ENCODE data around the gene ABAT.
"Not testable (repeated sequence)": the region's sequence is repeated elsewhere in the genome, so short reads cannot be mapped to it uniquely, and the experiment has no call there.

Gene ABAT

GRCh38 chr16:8795091-8795490 is 120.7 kb downstream of the ABAT start:
- no peak for DNase-seq

DNA sequence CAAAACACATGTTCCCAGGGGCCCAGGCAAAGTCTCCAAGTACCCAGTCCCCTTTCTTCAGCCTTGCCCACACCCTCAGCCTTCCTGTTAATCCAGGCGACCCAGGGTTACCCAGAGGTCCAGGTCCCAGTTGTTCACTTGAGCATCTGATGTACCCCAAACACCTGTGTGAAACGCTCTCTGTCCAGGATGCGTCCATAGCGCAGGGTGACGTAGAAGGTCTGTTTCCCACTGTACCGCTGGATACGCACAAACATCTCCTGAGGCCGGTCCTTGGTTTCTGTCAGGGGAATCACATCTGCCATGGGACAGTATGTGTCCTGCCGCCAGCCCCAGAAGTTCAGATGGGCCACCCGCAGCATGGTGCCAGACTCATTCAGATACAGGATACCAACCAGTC is 121.4 kb downstream of the ABAT start:
- no peak for DNase-seq

- no peak for DNase-seq
Measured at GRCh38 chr16:8796469-8797363, 122.3 kb downstream of the ABAT start.

DNA sequence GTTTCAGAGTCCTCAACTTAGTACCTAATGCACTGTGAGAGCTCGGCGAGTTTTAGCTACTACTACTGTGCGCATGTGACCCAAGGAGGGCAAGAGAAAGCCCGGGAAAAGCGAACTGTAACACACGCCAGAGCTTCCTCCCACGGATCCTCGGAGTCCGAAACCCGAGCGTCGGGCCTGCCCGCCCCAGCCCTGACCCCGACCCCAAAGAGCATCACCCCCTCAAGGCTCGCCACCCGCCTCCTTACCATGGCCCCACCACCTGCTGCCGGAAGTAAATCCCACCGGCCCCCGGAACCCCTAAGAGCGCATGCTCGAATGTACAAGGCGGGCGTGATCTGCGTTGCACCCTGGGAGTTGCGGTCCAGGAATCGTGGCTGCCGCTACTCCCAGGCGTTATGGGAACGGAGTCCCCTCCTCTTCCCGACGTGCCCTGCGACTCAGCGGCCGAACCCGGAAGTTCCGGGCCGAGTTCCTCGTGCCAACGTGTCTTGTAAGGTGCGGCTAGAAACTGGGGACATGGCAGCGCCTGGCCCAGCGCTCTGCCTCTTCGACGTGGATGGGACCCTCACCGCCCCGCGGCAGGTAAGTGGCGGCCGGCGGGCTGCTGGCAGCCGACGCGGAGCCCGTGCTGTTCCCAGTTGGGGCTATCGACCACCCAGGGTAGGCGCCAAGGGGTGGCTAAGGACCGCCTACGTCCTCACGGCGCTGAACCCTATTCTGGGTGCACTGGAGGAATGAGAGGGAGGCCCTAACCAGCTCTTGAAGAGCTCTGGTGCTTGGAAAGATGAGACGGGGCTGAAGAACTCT is 123.2 kb downstream of the ABAT start, which contains the start of the genes PMM2 and TMEM186:
Gene PMM2 (plus strand): TSS at position 476 of the 810 bp plus-strand sequence. CDS start 44 bp downstream, at position 520.
Gene TMEM186 (minus strand): TSS at position 276 of the 810 bp plus-strand sequence. CDS start 25 bp downstream, at position 251.
- DNase-seq, result peak; percentile 56 to 89

DNA sequence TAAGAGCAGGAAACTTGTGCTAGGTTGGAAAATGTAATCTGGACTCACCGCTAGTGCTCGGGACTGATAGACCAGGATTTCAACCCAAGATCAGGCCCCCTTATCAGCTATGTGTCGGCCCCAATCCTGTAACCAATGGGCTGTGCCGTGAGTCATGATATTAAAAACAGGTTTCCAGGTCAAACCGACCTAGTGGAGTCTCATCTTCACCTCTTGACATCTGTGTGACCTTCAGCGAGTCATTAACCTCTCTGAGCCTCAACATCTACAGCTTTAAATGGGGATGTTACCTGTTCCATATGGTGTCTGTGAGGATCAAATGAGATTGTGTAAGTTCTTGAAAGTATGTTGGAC is 123.7 kb downstream of the ABAT start:
- no peak for DNase-seq

DNA sequence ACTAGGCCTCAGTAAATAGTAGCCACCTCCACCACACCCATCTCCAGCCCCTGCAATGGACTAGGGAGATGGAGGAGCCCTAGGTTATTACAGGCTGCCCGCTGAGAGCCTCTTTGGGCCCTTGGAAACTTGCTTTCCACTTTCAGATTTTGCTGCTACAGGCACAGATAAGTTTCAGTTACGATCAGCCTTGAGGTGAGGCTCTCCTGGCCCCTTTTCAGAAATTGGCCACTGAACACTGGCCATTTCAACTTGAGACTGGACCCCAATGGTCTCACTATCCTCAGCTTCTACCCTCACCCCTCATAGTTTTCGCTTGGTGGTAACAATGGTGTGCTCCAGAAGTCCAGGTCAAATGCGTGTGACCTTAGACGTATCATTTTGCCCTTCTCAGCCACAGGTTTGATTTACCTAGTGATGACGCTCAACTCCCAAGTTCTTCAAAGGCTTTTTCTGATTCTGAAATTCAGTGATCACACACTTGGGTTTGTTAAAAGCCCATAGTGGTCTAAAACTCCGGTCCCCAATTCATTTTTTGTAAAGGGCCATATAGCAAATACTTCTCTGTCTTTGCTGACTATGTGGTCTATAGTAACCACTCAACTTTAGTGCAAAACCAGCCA is 124.2 kb downstream of the ABAT start:
- DNase-seq, result no peak

GRCh38 chr16:8801701-8802100 is 127.3 kb downstream of the ABAT start:
- DNase-seq, result no peak

GRCh38 chr16:8803733-8804132 is 129.3 kb downstream of the ABAT start:
- not testable (repeated sequence) for DNase-seq

DNA sequence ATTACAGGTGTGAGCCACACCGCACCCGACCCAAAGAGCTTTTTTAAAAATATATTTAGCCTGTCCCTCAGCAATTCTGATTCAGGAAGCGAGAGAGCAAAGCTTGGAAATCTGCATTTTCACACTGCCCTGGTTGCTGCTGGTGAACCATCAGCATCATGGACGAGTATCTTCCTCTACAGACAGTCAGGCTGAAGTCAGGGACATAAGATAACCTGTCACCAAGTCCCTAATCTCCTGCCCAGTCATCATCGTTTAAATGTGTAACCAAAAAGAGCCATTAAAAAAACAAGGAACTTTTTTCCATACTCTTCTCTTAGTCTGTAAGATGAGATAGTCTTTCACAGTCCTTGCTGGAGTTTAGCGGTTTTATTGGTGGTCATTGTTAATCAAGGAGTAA is 129.9 kb downstream of the ABAT start:
- no peak for DNase-seq

DNA sequence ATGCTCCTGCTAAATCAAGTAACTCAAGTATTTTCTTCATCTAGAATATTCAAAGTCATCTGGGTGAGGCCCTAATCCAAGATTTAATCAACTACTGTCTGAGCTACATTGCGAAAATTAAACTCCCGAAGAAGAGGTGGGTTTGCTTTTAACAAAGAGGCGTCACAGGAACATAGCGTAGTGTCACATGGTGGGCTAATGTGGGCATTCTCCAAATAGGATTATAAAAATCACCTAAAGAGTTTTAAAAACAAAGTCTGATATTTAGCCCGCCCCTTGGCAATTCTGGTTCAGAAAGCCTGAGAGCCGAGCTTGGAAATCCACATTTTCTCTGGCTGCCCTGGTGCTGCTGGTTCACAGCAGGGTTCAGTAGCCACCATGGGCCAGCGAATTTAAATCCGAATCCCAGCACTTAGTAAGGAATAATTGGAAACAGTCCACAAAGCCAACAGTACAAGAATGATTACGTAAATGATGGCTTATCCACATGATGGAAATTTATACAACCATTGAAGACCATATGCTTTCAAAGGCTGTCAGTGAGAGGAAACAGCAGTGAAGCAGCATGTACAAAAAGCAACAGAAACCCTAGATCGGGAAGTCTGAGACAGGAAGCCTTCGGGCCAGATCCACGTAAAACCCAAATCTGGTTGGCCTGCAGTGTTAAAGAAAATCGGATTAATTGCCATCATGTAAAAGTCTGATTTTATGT is 132.0 kb downstream of the ABAT start:
- DNase-seq, result no peak

GRCh38 chr16:8807189-8807588 is 132.8 kb downstream of the ABAT start:
- DNase-seq, result no peak

DNA sequence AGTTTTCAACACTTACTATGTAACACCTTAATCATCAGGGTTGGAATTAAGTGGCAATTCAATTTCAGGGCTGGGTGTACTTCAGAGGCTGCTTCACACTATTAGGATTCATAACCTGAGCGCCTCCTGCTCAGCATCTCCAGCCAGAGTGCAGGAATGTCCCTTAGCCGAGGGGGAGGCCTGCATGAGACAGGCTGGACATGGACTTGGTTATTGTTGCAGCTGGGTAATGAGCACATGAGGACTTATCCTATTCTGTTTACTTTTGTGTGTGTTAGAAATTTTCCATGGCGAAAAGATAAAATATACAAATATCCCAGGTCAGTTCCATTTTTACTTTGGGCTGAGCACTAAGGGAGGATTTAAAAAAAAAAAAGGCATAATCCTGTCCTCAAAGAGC is 133.6 kb downstream of the ABAT start:
- DNase-seq, result no peak

DNA sequence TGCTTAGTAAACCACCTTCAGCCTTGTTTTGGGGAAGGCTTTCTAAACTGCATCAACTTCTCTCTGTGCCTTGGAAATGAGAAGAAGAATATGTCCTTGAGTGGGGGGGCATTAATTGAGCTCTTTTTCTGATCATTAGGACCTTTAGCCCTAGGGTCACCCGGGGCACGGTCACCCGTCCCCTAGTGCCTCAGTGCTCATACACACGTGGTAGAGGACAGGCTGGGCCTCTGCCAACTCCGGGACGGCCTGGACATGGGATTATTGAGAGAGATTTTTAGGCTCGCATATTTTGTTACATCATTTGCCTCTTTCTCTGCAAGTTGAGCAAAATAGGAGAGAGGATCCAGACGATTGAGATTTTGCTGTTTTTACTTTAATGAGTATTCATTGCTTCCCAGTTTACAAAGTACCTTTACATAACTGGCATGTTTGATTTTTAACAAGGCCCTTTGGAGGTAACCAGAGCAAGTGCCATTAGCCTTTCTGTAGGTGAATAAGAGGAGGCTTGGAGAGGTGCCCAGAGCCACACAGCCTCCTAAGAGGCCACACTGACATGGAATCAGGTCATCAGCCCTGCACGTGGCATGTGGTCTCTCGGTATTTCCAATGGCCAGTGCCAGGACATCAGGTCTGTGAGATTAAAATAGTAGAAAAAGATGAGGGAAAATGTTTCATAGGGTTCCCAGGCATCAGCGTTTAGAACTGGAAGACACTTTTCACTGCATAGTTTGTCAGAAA is 134.4 kb downstream of the ABAT start:
- DNase-seq, result no peak

- DNase-seq, result no peak
Measured at GRCh38 chr16:8812162-8812843, 137.9 kb downstream of the ABAT start.

GRCh38 chr16:8814095-8814806 is 139.8 kb downstream of the ABAT start:
- DNase-seq, result no peak

GRCh38 chr16:8816967-8817655 is 142.7 kb downstream of the ABAT start:
- DNase-seq, result no peak

DNA sequence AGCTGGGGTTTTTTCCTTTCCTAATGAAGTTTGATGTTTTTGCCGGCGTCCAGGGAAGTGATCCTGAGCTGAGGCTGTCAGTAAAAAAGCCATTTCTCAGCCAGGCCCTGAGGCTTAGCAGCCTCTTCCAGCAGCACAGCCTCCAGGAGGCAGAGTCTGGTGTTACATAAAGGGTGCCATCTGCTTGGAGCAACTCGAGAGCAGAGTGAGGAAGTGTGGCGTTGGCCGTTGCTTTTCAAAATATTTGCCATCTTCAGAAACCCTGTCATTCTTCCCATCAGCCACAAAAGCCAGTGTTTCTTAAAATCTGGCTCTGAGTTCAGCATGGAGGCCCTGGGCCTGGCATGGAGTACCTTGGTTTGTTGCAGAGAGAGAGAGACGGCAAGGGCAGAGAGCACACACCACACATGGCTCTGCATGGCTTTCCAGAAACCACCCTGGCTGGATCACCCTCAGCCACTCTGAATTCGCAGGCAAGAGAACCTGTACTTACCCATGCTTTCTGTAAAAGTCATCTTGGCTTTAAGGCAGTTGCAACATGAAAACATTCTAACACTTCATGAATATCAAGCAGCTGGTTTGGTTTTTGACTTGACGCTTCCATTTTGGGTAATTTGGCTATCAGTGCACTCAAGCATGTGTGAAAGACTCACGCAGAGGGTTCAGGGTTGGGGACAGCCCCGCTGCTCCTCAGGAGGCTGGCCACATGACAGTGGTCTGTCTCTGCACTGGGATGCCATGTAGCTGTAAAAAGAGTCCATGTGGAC is 144.3 kb downstream of the ABAT start:
- no peak for DNase-seq

DNA sequence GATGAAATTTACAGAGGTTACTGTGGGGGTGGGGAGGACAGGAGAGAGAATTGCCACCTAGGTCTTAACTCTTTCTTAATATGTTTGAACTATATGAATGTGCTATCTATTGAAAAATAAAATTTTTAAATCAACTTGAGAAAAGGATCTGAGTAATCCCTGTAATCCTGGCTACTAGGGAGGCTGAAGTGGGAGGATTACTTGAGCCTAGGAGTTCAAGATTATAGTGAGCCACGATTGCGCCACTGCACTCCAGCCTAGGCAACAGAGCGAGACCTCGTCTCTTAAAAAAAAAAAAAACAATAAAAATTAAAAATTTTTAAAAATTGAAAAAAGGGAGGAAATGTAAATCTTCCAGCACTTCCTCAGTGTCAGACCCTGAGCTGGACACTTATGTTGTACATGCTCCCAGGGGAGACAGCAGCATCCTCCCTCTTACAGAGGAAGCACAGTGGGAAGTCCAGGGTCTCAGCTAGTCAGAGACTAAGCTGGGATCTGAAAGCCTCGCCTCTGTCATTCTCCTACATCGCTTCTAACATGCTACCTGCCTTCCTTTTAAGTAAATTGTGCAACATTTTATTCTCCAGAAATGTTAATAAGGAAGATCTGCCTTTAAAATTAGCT is 145.1 kb downstream of the ABAT start:
- DNase-seq, result no peak

DNA sequence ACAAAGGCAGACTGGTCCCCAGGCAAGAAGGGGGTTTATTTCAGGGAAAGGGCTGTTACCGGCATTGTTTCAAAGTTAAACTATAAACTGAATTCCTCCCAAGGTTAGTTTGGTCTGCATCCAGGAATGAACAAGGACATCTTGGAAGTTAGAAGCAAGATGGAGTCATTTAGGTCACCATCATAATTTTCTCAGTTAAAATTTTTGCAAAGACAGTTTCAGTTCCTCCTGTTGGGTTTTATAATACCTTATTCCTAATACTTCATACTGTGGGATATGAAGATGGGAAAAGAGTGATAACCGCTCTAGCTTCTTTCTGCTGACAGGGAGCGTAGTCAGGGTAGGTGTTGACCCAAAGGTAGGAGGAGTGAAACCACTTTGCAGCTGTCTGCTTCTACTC is 148.0 kb downstream of the ABAT start:
- no peak for DNase-seq

Data from NCI-H187 (cell line).